ENCODE results near the gene UBE2D1.

The UBE2D1 gene

DNA sequence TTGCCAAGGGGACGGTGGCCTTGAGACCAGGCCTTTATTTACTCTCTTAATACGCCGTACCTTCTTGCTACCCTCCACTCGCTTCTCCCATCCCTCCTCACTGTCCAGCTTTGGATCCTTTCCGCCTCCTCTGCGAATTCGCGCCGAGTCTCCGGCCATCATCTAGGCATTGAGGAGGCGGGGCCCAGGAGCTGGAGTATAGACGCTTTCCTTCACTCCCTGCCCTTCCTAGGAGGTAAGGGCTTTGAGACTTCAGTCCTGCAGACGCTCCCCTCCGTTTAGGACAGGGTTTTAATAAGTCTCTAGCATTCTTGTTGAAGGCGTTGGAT lies 50.9 kb downstream of the UBE2D1 start:
- no peak for DNase-seq (ENCODE audit: insufficient read length)
- no peak for FAIRE-seq
- no peak for TF ChIP-seq POLR2A (IDR thresholded peaks at IDR 0.05; ENCODE audit: low read depth, low read length)
- no peak for TF ChIP-seq TAF1 (IDR thresholded peaks at IDR 0.05; ENCODE audit: borderline replicate concordance, low read depth, low read length)
- no peak for TF ChIP-seq POLR2AphosphoS5 (IDR thresholded peaks at IDR 0.05; ENCODE audit: low read depth, low read length)

GRCh38 chr10:58389024-58389423 lies 54.2 kb downstream of the UBE2D1 start:
- FAIRE-seq (no peak), DNase-seq (ENCODE audit: insufficient read length) (no peak)
- TF ChIP-seq POLR2A (IDR thresholded peaks at IDR 0.05; ENCODE audit: low read depth, low read length): no peak
- no peak for TF ChIP-seq TAF1 (IDR thresholded peaks at IDR 0.05; ENCODE audit: borderline replicate concordance, low read depth, low read length)
- no peak for TF ChIP-seq POLR2AphosphoS5 (IDR thresholded peaks at IDR 0.05; ENCODE audit: low read depth, low read length)

- no peak for TF ChIP-seq POLR2A (IDR thresholded peaks at IDR 0.05; ENCODE audit: low read depth, low read length)
- TF ChIP-seq POLR2AphosphoS5 (IDR thresholded peaks at IDR 0.05; ENCODE audit: low read depth, low read length): no peak
- TF ChIP-seq TAF1 (IDR thresholded peaks at IDR 0.05; ENCODE audit: borderline replicate concordance, low read depth, low read length): no peak
- no peak for FAIRE-seq
- no peak for DNase-seq (ENCODE audit: insufficient read length)
Observed at GRCh38 chr10:58393317-58393716, 58.5 kb downstream of the UBE2D1 start.

GRCh38 chr10:58394471-58394870 lies 59.7 kb downstream of the UBE2D1 start:
- TF ChIP-seq TAF1 (IDR thresholded peaks at IDR 0.05; ENCODE audit: borderline replicate concordance, low read depth, low read length): no peak
- no peak for TF ChIP-seq POLR2A (IDR thresholded peaks at IDR 0.05; ENCODE audit: low read depth, low read length)
- TF ChIP-seq POLR2AphosphoS5 (IDR thresholded peaks at IDR 0.05; ENCODE audit: low read depth, low read length): no peak
- FAIRE-seq (no peak), DNase-seq (ENCODE audit: insufficient read length) (no peak)

GRCh38 chr10:58396057-58396456 lies 61.3 kb downstream of the UBE2D1 start:
- TF ChIP-seq POLR2AphosphoS5 (IDR thresholded peaks at IDR 0.05; ENCODE audit: low read depth, low read length) (no peak), TAF1 (IDR thresholded peaks at IDR 0.05; ENCODE audit: borderline replicate concordance, low read depth, low read length) (no peak), POLR2A (IDR thresholded peaks at IDR 0.05; ENCODE audit: low read depth, low read length) (no peak)
- DNase-seq (ENCODE audit: insufficient read length) (no peak), FAIRE-seq (no peak)

GRCh38 chr10:58397830-58398229 lies 63.0 kb downstream of the UBE2D1 start:
- no peak for FAIRE-seq
- no peak for DNase-seq (ENCODE audit: insufficient read length)
- no peak for TF ChIP-seq TAF1 (IDR thresholded peaks at IDR 0.05; ENCODE audit: borderline replicate concordance, low read depth, low read length)
- TF ChIP-seq POLR2A (IDR thresholded peaks at IDR 0.05; ENCODE audit: low read depth, low read length): no peak; the same call in 1 of the 2 replicates
- TF ChIP-seq POLR2AphosphoS5 (IDR thresholded peaks at IDR 0.05; ENCODE audit: low read depth, low read length): 0 out of 2 replicates have a peak, but pooled peaks have one; percentile 43

DNA sequence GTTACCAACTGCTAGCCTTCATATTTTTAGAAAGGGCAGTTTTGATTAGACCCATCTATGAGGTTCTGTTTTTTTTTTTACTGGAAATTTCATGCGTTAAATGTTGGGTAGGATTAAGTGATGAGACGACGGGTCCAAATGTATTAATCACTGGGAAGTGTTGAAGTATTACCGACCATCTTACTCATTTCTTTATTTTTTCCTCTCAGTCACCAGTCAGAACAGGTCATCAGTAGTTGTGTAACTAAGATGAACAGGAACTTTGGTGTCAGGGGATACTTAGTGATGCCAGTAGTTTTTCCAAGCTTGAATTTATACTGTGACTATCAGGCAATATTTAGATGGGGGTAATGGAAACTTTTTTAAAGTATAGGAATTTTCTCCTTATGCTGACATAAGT lies 64.6 kb downstream of the UBE2D1 start:
- FAIRE-seq (no peak), DNase-seq (ENCODE audit: insufficient read length) (no peak)
- TF ChIP-seq POLR2AphosphoS5 (IDR thresholded peaks at IDR 0.05; ENCODE audit: low read depth, low read length) (no peak), POLR2A (IDR thresholded peaks at IDR 0.05; ENCODE audit: low read depth, low read length) (no peak), TAF1 (IDR thresholded peaks at IDR 0.05; ENCODE audit: borderline replicate concordance, low read depth, low read length) (no peak)

DNA sequence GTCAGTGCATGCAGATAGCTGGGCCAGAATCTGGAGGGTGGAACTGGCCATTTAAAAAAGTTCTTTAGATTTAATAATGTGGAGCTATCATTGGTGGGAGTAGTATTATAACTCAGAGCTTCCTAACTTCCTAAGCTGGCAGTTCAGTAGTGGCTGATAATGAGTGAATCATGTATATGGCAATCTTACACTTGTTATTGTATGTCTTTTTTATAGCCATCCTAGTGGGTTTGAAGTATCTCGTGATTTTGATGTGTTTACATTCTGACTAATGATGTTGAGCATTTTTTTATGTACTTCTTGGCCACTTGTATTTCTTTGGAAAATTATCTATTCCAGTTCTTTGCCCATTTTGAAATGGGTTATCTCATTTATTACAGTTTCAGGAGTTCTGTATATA lies 65.8 kb downstream of the UBE2D1 start:
- DNase-seq (ENCODE audit: insufficient read length): no peak
- TF ChIP-seq POLR2A (IDR thresholded peaks at IDR 0.05; ENCODE audit: low read depth, low read length) (no peak), TAF1 (IDR thresholded peaks at IDR 0.05; ENCODE audit: borderline replicate concordance, low read depth, low read length) (no peak), POLR2AphosphoS5 (IDR thresholded peaks at IDR 0.05; ENCODE audit: low read depth, low read length) (no peak)
- FAIRE-seq: no peak

- no peak for FAIRE-seq
- no peak for TF ChIP-seq TAF1 (IDR thresholded peaks at IDR 0.05; ENCODE audit: borderline replicate concordance, low read depth, low read length)
- no peak for TF ChIP-seq POLR2AphosphoS5 (IDR thresholded peaks at IDR 0.05; ENCODE audit: low read depth, low read length)
- TF ChIP-seq POLR2A (IDR thresholded peaks at IDR 0.05; ENCODE audit: low read depth, low read length): no peak
- DNase-seq (ENCODE audit: insufficient read length): no peak
Observed at GRCh38 chr10:58404001-58404400, 69.2 kb downstream of the UBE2D1 start.

GRCh38 chr10:58409956-58410610 lies 75.3 kb downstream of the UBE2D1 start:
- TF ChIP-seq POLR2A (IDR thresholded peaks at IDR 0.05; ENCODE audit: low read depth, low read length) (no peak), TAF1 (IDR thresholded peaks at IDR 0.05; ENCODE audit: borderline replicate concordance, low read depth, low read length) (no peak), POLR2AphosphoS5 (IDR thresholded peaks at IDR 0.05; ENCODE audit: low read depth, low read length) (no peak)
- DNase-seq (ENCODE audit: insufficient read length) (no peak), FAIRE-seq (no peak)

DNA sequence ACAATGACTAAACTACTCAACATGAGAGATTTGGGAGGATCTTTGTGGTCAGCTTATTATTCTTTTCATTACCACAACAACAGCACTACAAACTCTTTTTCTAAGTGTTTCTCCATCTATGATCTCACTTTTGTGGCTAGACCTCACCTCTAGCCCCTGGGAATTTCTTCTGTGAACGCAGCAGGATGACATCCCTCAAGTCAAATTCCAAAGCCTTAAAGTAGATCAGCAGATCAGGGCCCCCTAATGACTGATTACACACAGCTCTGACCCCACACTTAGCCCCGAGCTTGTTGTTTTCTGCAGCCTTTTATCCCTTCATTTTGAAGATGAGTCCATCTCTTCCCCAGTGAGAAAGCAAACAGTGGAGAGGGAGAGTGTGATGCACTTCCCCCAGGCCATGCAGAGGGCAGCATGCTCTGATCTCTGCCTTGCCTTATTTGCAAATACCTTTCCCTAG lies 77.7 kb downstream of the UBE2D1 start:
- TF ChIP-seq TAF1 (IDR thresholded peaks at IDR 0.05; ENCODE audit: borderline replicate concordance, low read depth, low read length) (no peak), POLR2A (IDR thresholded peaks at IDR 0.05; ENCODE audit: low read depth, low read length) (no peak), POLR2AphosphoS5 (IDR thresholded peaks at IDR 0.05; ENCODE audit: low read depth, low read length) (no peak)
- no peak for FAIRE-seq
- no peak for DNase-seq (ENCODE audit: insufficient read length)

DNA sequence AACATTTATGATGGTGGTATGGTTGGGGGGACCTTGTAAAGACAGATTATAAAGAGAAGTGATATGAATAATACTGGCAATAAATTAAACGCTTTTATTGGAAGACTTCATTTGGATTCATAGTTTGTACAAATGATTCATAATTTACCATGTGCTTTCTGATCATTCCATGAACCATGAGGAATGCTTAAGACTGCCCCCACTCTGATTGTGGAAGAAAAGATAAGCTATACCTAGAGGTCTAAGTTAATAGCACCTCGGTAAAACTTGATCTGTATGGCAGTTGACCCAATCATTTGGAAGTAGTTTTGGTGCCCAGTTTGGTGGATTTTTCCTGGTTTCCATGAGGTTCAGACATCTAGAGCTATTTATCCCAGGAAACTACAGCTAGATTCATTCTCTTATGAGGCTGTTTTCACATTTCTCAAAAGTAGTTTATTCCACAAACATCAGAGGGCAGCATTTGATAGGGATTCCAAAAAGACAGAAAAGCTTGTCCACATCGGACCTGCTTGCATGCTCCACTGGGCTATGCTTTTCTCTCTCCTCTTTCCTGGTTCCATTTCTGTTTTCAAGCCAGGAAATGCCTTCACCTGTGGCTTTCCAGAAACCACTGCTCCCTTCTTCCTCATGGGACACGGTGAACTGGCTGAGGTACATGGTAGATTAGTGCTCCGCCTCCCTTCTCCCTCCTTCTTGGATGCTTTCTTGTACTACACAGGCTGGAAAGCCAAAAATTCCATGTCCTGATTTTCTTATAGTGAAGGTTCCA lies 79.7 kb downstream of the UBE2D1 start:
- no peak for FAIRE-seq
- TF ChIP-seq POLR2AphosphoS5 (IDR thresholded peaks at IDR 0.05; ENCODE audit: low read depth, low read length): no peak
- no peak for TF ChIP-seq TAF1 (IDR thresholded peaks at IDR 0.05; ENCODE audit: borderline replicate concordance, low read depth, low read length)
- no peak for TF ChIP-seq POLR2A (IDR thresholded peaks at IDR 0.05; ENCODE audit: low read depth, low read length)
- DNase-seq (ENCODE audit: insufficient read length): no peak

All from GM12892 (cell line).